AG20443 (cell line): ENCODE results near the gene SLC8A2.

ENCODE experiments used
- DNase-seq: peaks from one replicate; pipeline ENCODE4 v3.0.0; 2012; ENCODE audit warnings: low spot score, mixed read lengths

SLC8A2 gene

DNA sequence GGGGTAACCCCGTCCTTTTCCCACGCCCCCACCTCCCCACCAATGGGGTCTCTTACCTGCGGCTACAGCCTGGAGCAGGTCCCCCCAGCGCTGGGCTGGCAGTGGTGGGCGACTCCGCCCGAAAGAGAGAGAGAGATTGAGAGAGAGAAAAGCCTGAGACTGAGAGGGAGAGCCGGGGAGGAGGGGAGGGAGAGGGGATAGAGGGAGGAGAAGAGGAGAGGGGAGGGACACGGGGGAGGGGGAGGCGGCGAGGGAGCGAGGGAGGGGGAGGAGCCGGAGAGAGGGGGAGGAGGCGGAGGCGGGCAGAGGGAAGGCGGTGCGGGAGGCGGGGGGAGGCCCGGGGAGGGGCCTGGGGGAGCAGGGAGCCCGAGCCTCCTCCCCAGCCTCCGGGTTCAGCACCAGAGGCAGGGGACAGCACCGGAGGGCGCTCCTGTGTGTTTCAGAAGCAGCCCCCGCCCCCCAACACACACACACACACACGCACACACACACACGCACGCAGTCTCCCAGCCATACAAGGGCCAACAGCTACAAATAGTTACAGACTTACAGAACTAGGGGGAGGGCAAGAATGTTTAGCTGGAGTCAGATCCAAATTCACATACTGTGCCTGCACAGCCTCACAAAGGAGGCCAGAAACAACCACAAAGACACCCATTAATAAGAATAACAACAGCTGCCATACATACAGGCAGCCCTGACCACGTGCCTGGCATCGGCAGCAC is at the start of gene SLC8A2:
SLC8A2 (minus strand) TSS at position 161 of the 725 bp plus-strand sequence. CDS start 5,490 bp downstream, outside the sequence.
- DNase-seq = peak; percentile 84

DNA sequence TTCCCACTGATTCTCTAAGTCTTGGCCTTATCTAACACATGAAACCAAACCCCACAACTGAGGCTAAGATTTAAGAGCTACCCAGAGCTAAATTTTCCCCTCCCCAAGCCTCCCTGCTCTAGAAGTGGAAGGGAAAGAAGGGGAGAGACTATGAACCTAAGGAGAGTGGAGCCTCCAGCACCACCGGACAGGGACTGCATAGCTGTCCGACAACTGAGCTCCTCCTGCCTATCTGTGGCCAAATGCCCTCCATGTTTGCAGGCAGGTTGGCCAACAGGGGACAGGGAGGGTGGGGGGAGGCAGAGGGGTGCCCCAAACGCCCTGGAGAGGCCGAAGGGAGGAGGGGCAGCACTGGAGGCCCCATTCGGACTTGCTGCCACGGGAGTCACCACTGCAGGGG is 49.1 kb upstream of the SLC8A2 start:
- no peak for DNase-seq

DNA sequence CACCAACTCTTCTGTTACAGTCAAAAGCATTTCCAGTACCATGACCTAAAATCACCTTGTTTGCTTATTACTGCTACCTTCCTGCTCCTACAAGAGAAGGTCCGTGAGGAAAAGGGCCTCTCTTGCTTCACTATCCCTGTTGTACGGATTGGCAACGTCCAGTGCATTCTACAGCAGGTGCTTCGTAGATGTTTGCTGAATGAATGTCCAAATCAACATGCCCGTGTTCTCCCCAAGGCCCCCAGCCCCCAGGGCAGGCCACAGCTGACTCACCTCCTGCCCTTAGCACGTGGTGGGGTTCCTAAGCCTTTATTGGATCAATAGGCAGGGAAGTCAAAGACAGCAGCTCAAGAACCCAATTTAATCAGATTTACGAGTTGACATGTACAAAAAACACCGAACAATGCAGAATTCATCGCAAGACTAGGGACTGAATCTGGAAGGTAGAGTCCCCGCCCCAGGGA is 48.7 kb upstream of the SLC8A2 start:
- no peak for DNase-seq

GRCh38 chr19:47518854-47519253 is 47.2 kb upstream of the SLC8A2 start:
- no peak for DNase-seq

DNA sequence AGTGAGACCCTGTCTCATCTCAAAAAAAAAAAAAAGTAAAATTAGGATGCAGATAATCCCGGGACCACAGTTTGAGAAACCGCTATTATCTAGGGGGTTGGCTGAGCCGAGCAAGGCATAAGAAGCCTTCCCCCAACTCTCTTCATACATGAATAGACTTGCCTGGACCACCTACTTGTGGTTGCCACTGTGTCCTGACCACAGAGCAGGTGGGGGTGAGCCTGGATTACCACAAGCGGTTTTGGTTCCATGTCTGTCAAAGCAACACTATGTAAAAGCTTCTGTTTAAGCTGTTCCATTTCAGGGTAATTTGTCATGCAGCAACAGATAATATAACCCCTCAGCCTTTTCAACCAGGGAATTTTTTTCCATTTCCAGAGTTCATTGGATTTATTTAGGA is 46.4 kb upstream of the SLC8A2 start:
- no peak for DNase-seq

DNA sequence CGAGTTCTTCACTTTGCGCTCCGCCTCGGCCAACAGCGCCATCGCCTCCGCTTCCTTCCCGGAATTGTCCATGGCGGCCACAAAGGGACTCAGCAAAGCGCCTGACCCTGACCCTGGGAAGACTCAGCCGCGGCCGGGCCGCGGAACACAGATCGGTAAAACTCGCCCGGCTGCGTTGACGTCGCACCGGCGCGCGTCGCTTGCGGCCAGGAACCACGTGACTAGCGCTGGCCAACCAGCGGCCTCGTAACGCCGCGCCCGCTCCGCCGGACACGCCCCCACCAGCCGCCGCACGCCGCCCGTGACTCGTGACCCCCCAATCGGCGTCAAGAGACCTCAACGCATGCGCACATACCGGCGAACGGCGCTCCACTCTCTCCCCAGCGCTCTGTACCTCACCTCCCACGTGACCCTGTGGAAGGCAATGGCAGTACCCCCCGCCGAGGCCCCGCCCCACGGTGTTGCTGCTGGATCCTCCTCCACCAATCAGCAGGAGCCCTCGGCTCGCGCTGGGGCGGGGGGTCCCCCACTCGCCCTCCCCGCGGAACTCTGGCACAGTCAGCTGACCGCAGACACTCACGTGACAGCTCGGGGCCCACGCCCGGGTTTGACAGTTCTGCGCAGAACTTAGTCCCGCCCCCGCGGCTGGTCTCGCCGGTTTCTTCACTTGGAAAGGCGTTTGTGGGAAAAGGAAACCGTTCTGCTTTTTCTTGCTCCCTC is 43.3 kb upstream of the SLC8A2 start, which contains the start of gene NAPA:
NAPA (minus strand) TSS at position 195 of the 720 bp plus-strand sequence; CDS start at position 72, 123 bp downstream.
- peak; percentile 99 for DNase-seq

- no peak for DNase-seq
Measured at GRCh38 chr19:47514151-47514868, 42.6 kb upstream of the SLC8A2 start.

- DNase-seq = no peak
Measured at GRCh38 chr19:47512948-47513319, 41.2 kb upstream of the SLC8A2 start.

DNA sequence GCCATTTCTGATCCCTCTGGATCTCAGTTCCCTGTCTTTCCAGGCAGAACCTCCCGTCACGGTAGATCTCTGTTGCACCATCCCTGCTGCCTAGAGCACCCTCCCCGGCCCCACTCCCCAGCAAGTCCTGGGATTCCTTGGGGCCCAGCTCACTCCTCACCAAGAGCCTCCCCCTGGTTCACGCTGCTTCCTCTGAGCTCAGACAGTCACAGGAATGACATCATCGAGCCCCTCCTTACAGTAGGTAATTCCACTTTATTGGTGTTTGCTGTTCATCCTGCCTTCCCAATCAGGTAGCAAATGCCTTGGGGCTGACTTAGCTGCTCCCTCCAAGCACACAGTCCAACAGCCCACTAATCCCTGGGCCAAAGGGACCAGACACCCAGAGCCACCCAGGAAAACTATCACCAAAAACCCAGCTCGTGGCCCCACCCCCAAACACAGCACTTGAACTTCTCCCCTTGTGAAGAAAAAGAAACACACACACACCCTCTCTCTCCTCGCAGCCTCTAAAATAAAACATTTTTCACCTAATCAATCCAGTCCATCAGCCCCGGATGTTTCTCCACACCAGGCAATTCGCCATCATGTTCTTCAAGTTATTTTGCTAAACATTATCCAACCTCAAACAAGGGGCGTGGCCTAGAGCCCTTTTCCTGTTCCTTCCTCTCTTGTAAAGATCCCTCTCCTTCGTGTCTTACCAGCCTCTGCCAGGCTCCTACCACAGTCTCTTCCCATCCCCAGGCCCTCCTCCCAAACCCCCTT is 40.7 kb upstream of the SLC8A2 start:
- no peak for DNase-seq

GRCh38 chr19:47511681-47512080 is 40.0 kb upstream of the SLC8A2 start:
- DNase-seq = no peak

- no peak for DNase-seq
Measured at GRCh38 chr19:47511128-47511517, 39.4 kb upstream of the SLC8A2 start.

- no peak for DNase-seq
Measured at GRCh38 chr19:47510516-47511127, 38.9 kb upstream of the SLC8A2 start.

GRCh38 chr19:47509973-47510372 is 38.3 kb upstream of the SLC8A2 start:
- no peak for DNase-seq

GRCh38 chr19:47509170-47509847 is 37.6 kb upstream of the SLC8A2 start:
- no peak for DNase-seq

- DNase-seq = no peak
Measured at GRCh38 chr19:47508721-47509120, 37.0 kb upstream of the SLC8A2 start.

DNA sequence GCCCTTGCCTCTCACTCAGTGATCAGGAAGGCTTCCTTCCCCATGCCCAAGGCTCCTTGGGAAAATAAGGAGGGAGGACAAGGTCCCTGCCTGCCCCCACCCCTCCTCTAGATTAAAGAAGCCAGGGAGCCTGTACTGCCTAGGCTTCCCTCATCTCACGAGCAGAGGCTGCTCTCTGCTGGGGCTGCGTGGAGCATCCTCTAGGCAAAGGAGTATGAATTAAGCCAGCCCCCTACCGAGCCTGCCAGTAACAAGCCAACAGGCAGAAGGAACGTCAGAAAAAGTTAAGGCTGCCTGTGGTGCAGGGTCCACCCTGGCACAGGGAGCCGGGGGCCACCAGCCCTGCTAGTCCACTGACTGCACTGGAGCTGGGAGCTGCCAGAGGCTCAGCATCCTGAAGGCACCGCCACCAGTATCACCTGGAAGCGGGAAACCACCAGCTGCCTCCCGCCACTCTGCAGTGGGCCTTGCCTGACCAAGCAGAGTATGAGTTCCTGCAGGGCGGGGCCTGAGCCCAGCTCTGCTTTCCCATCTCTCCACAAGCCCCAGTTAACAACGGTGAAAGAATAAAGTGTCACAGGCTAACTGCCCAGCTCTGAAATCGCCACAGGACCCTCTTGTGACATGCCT is 36.3 kb upstream of the SLC8A2 start:
- DNase-seq = no peak

- DNase-seq = no peak
Measured at GRCh38 chr19:47507012-47507411, 35.3 kb upstream of the SLC8A2 start.

- no peak for DNase-seq
Measured at GRCh38 chr19:47506459-47506858, 34.8 kb upstream of the SLC8A2 start.

GRCh38 chr19:47505506-47505905 is 33.8 kb upstream of the SLC8A2 start:
- no peak for DNase-seq

- no peak for DNase-seq
Measured at GRCh38 chr19:47503826-47504150, 32.1 kb upstream of the SLC8A2 start.
